GM12801 (cell line): Measurements from ENCODE around the gene GALNT9.

Source experiments
- CTCF ChIP-seq: IDR thresholded peaks from one replicate; pipeline ENCODE4 v1.5.1; 2011; ENCODE audit warnings: control low read depth; ENCODE audit not compliant: insufficient read length; ENCODE audit errors: extremely low read depth

The GALNT9 gene

GRCh38 chr12:132201391-132202120 is 127.8 kb downstream of the GALNT9 start:
- TF ChIP-seq CTCF: no peak

GRCh38 chr12:132200800-132201199 is 128.6 kb downstream of the GALNT9 start:
- TF ChIP-seq CTCF: no peak

- no peak for TF ChIP-seq CTCF
Observed at GRCh38 chr12:132199526-132200319, 129.7 kb downstream of the GALNT9 start.

GRCh38 chr12:132199101-132199500 is 130.3 kb downstream of the GALNT9 start:
- TF ChIP-seq CTCF: no peak

GRCh38 chr12:132197581-132198354 is 131.6 kb downstream of the GALNT9 start:
- TF ChIP-seq CTCF: no peak

- TF ChIP-seq CTCF: no peak
Observed at GRCh38 chr12:132196873-132197390, 132.5 kb downstream of the GALNT9 start.
